ENCODE results near the gene ACAT2. TPM values are rescaled to one million over a fixed set of nuclear protein-coding genes. Genes with fewer than 3 reads are reported as not detected.
"Not testable (repeated sequence)": the region's sequence is repeated elsewhere in the genome, so short reads cannot be mapped to it uniquely, and the experiment has no call there.

Gene ACAT2
- total RNA-seq, 1 experiment from 2014 or later = 46.0 TPM

DNA sequence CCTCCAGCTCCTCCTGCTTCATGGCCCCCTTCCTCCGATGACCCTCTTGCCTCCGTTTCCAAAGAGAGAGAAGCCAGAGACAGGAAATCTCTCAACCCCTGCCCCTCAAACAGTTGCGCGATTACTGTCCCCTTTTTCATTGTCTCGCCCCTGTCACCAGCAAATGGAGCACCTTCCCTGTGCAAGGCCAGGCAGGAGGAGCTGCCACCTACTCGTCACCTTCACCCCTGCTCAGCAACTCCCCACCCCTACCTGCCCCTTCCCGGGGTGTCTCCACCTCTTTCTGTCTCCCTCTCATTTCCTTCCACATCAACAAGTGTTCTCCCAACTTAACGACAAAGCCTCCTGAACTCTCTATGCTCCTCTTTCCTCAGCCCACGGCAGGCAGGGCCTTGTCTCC lies 51.9 kb downstream of the ACAT2 start:
- intact Hi-C loops (cut with micrococcal nuclease) = no loop called here
- Mint-ChIP-seq H3K27me3 (ENCODE audit: insufficient read depth, unreplicated experiment) (peaks cover 4% of the 10 kb centered on the region), H3K9me3 (ENCODE audit: unreplicated experiment) (no peaks in the 10 kb centered on the region), H3K4me3 (ENCODE audit: unreplicated experiment) (no peak overlapping the region), H3K27ac (ENCODE audit: low read depth, unreplicated experiment) (no peak overlapping the region), H3K36me3 (ENCODE audit: insufficient read depth, unreplicated experiment) (no peaks in the 10 kb centered on the region), H3K4me1 (ENCODE audit: insufficient read depth, unreplicated experiment) (no peaks in the 10 kb centered on the region)
- TF ChIP-seq, protein P1, sequence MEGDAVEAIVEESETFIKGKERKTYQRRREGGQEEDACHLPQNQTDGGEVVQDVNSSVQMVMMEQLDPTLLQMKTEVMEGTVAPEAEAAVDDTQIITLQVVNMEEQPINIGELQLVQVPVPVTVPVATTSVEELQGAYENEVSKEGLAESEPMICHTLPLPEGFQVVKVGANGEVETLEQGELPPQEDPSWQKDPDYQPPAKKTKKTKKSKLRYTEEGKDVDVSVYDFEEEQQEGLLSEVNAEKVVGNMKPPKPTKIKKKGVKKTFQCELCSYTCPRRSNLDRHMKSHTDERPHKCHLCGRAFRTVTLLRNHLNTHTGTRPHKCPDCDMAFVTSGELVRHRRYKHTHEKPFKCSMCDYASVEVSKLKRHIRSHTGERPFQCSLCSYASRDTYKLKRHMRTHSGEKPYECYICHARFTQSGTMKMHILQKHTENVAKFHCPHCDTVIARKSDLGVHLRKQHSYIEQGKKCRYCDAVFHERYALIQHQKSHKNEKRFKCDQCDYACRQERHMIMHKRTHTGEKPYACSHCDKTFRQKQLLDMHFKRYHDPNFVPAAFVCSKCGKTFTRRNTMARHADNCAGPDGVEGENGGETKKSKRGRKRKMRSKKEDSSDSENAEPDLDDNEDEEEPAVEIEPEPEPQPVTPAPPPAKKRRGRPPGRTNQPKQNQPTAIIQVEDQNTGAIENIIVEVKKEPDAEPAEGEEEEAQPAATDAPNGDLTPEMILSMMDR (IDR thresholded peaks at IDR 0.05; ENCODE audit: unreplicated experiment) = no peak
- POLR2A ChIA-PET = no interaction called here
- CTCF ChIA-PET = no interaction called here
- DNase-seq (ENCODE audit: unreplicated experiment) = no peak
- BruUV-seq (replicated peaks) = no TSS peak

DNA sequence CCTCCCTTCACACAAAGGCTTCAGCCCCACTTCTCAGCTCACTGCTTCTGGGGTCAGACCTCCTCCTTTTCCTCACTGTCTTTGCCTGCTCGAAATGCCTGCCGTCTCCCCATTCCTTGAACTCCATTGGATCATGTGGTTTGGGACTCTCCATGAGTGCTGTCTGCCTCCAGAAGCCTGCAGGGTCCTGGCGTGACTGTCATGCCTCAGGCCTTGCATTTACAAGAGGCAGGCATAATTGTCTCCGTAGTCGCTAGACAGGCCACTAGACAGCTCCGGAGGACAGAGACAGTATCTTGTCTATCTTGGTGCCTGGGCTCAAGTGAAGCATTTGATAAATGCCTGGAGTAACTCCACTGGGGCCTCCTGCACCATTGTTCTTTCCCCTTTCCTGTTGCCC lies 53.6 kb downstream of the ACAT2 start:
- no peak for DNase-seq (ENCODE audit: unreplicated experiment)
- H3K4me3 Mint-ChIP-seq (ENCODE audit: unreplicated experiment) = no peak overlapping the region
- TF ChIP-seq, protein P1 (IDR thresholded peaks at IDR 0.05; ENCODE audit: unreplicated experiment) = no peak
- peaks cover 20% of the 10 kb centered on the region for H3K27me3 Mint-ChIP-seq (ENCODE audit: insufficient read depth, unreplicated experiment)
- BruUV-seq (replicated peaks) = no TSS peak
- H3K9me3 Mint-ChIP-seq (ENCODE audit: unreplicated experiment) = no peaks in the 10 kb centered on the region
- H3K36me3 Mint-ChIP-seq (ENCODE audit: insufficient read depth, unreplicated experiment) = no peaks in the 10 kb centered on the region
- CTCF ChIA-PET = no interaction called here
- intact Hi-C loops (cut with micrococcal nuclease) = no loop called here
- POLR2A ChIA-PET = interaction anchor here (1.0 kb wide), 1 partner anchor 37 kb away, joined by 3 read pairs; no protein-coding TSS in a partner anchor
- H3K4me1 Mint-ChIP-seq (ENCODE audit: insufficient read depth, unreplicated experiment) = no peaks in the 10 kb centered on the region
- H3K27ac Mint-ChIP-seq (ENCODE audit: low read depth, unreplicated experiment) = no peak overlapping the region

DNA sequence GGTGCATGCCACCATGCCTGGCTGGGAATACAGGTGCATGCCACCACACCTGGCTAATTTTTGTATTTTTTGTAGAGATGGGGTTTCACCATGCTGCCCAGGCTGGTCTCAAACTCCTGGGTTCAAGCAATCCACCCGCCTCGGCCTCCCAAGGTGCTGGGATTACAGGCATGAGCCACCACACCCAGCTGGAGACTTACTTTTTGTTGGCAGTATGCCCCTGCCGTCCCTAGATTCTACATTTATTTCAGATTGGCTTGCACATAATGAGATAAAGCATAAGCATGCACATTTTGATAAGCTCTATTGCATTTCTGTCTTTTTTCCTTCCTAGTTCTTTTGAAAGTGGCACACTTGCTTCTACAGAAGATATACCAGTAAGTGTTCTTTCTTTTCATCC lies 54.9 kb downstream of the ACAT2 start:
- DNase-seq (ENCODE audit: unreplicated experiment); intact Hi-C loops (cut with micrococcal nuclease); H3K36me3 Mint-ChIP-seq (ENCODE audit: insufficient read depth, unreplicated experiment); BruUV-seq (replicated peaks); H3K27ac Mint-ChIP-seq (ENCODE audit: low read depth, unreplicated experiment); POLR2A ChIA-PET; H3K9me3 Mint-ChIP-seq (ENCODE audit: unreplicated experiment); H3K4me1 Mint-ChIP-seq (ENCODE audit: insufficient read depth, unreplicated experiment); H3K4me3 Mint-ChIP-seq (ENCODE audit: unreplicated experiment): not testable (repeated sequence)
- H3K27me3 Mint-ChIP-seq (ENCODE audit: insufficient read depth, unreplicated experiment) = peaks cover 20% of the 10 kb centered on the region
- CTCF ChIA-PET = interaction anchor here (0.5 to 0.6 kb wide), 2 partner anchors 11 to 115 kb away, joined by 3 read pairs; no protein-coding TSS in a partner anchor

DNA sequence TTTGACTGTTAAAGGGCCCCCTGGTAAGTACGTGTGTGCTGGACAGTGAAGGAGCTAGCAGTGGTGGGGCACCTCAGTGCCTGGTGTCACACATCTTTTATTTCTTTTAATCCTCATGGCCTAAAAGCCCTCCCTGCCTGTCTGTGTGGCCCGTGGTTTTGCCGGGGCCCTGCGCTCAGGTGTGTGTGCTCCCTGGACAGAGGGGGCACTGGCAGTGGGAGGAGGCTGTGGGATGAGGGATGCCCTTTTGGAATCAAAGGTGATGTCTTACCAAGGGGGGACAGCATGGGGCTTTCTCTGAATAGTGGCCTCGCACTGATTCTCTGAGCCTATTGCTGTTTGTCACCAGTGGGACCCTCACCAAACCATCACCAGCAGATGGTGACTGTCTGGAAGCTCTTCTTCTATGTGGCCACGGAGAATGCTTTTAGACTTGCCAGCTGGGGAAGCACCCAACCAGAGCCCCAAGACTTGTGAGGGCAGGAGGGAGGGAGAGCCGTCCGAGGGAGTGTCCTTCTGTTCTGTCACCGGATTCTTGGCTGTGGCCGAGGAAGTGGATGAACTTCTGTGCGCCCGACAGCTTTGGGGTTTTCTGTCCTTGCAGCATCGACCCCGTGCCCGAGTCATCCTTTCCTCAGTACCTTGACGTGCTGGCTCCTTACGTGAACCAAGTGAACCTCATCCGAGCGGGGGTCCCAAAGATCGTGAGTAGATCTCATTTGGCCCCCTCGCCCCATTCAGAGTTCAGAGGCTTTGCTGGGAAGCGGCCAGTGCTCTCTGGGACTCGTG lies 56.3 kb downstream of the ACAT2 start:
- Mint-ChIP-seq H3K36me3 (ENCODE audit: insufficient read depth, unreplicated experiment) (no peaks in the 10 kb centered on the region), H3K4me3 (ENCODE audit: unreplicated experiment) (no peak overlapping the region), H3K9me3 (ENCODE audit: unreplicated experiment) (no peaks in the 10 kb centered on the region), H3K4me1 (ENCODE audit: insufficient read depth, unreplicated experiment) (no peaks in the 10 kb centered on the region), H3K27ac (ENCODE audit: low read depth, unreplicated experiment) (no peak overlapping the region), H3K27me3 (ENCODE audit: insufficient read depth, unreplicated experiment) (peaks cover 20% of the 10 kb centered on the region)
- POLR2A ChIA-PET = interaction anchor here (0.6 kb wide), 1 partner anchor 27 kb away, joined by 3 read pairs; no protein-coding TSS in a partner anchor
- no TSS peak for BruUV-seq (replicated peaks)
- DNase-seq (ENCODE audit: unreplicated experiment) = no peak
- TF ChIP-seq, protein P1 (IDR thresholded peaks at IDR 0.05; ENCODE audit: unreplicated experiment) = no peak
- intact Hi-C loops (cut with micrococcal nuclease) = no loop called here
- CTCF ChIA-PET = interaction anchor here (0.5 kb wide), 1 partner anchor 702 kb away, joined by 4 read pairs; no protein-coding TSS in a partner anchor
